IMR-90 (cell line): Measurements from ENCODE around the gene RNF43. TPM values are rescaled to one million over a fixed set of nuclear protein-coding genes. Genes with fewer than 3 reads are reported as not detected.
"Not testable (repeated sequence)": the region's sequence is repeated elsewhere in the genome, so short reads cannot be mapped to it uniquely, and the experiment has no call there.

ENCODE experiments used
- ATAC-seq: fragments of 200-7000 bp; cut with Tn5 transposase; 2 replicates; pipeline ENCODE4 v1.9.1; 2020; ENCODE audit warnings: low read depth, mild to moderate bottlenecking, moderate library complexity
- BruUV-seq: library from RNA; stranded (reverse); fragments of 400-500 nt; replicated peaks from 2 replicates; lab custom pipeline; 2021; lab: Mats Ljungman, UMichigan
- CTCF ChIA-PET: fragments of 300-600 bp; formaldehyde crosslinking; extraction: SDS; loops from one replicate; lab custom pipeline; 2021; ENCODE audit warnings: antibody characterized with exemption; lab: Yijun Ruan, JAX
- POLR2A ChIA-PET: fragments of 300-600 bp; sonication (Branson Sonifier 250); formaldehyde crosslinking; loops from one replicate; lab custom pipeline; 2022; ENCODE audit warnings: antibody characterized with exemption; ENCODE audit not compliant: unreplicated experiment; lab: Charles Lee
- DNase-seq: peaks from one replicate; pipeline ENCODE4 v3.0.0; 2013
- H2AFZ ChIP-seq: replicated peaks from 2 replicates; pipeline ENCODE3; 2013; ENCODE audit warnings: low read length, mild to moderate bottlenecking; ENCODE audit not compliant: poor library complexity
- H2AK5ac ChIP-seq: 2 replicates; pipeline ENCODE4 v1.6.1; 2013; ENCODE audit warnings: low read depth, low read length, inconsistent platforms
- H2AK9ac ChIP-seq: replicated peaks from 2 replicates; pipeline ENCODE3; 2013; ENCODE audit warnings: mild to moderate bottlenecking, low read depth, low read length, moderate library complexity; ENCODE audit not compliant: poor library complexity
- H2BK120ac ChIP-seq: 2 replicates; pipeline ENCODE4 v1.6.1; 2013; ENCODE audit warnings: low read depth, low read length, inconsistent platforms
- H2BK15ac ChIP-seq: 3 replicates; pipeline ENCODE4 v1.6.1; 2013; ENCODE audit warnings: low read depth, low read length, inconsistent platforms
- H2BK20ac ChIP-seq: 2 replicates; pipeline ENCODE4 v1.6.1; 2013; ENCODE audit warnings: low read depth, mild to moderate bottlenecking, inconsistent platforms, low read length, moderate library complexity
- H2BK5ac ChIP-seq: 2 replicates; pipeline ENCODE4 v1.6.1; 2013; ENCODE audit warnings: mild to moderate bottlenecking, low read depth, low read length, inconsistent platforms; ENCODE audit not compliant: poor library complexity, severe bottlenecking
- H3K14ac ChIP-seq: replicated peaks from 2 replicates; pipeline ENCODE4 v1.6.1; 2013; ENCODE audit warnings: low read depth, low read length, inconsistent platforms
- H3K18ac ChIP-seq: 2 replicates; pipeline ENCODE4 v1.6.1; 2013; ENCODE audit warnings: low read depth, low read length, control low read depth
- H3K23ac ChIP-seq: 2 replicates; pipeline ENCODE4 v1.6.1; 2013; ENCODE audit warnings: low read depth, low read length, inconsistent platforms
- H3K27ac ChIP-seq: 2 replicates; pipeline ENCODE4 v1.5.1; 2013; ENCODE audit warnings: mild to moderate bottlenecking, control low read depth, low read length; ENCODE audit not compliant: insufficient read depth
- H3K27me3 ChIP-seq: 2 replicates; pipeline ENCODE4 v1.6.1; 2013; ENCODE audit warnings: low read length; ENCODE audit not compliant: control insufficient read depth, insufficient read depth
- H3K36me3 ChIP-seq: 2 replicates; pipeline ENCODE4 v1.6.1; 2013; ENCODE audit warnings: low read length, mixed read lengths; ENCODE audit not compliant: control insufficient read depth, insufficient read depth
- H3K4ac ChIP-seq: 2 replicates; pipeline ENCODE4 v1.6.1; 2013; ENCODE audit warnings: low read depth, low read length, inconsistent platforms
- H3K4me1 ChIP-seq: 2 replicates; pipeline ENCODE4 v1.6.1; 2013; ENCODE audit warnings: low read length, mixed read lengths; ENCODE audit not compliant: control insufficient read depth, insufficient read depth
- H3K4me2 ChIP-seq: 2 replicates; pipeline ENCODE4 v1.6.1; 2013; ENCODE audit warnings: low read depth, mild to moderate bottlenecking, control low read depth, low read length, moderate library complexity
- H3K4me3 ChIP-seq: 2 replicates; pipeline ENCODE4 v1.5.1; 2013; ENCODE audit warnings: low read depth, mild to moderate bottlenecking, control low read depth, low read length, moderate library complexity; ENCODE audit not compliant: insufficient read depth
- H3K56ac ChIP-seq: 2 replicates; pipeline ENCODE4 v1.6.1; 2013; ENCODE audit warnings: low read length, inconsistent platforms; ENCODE audit not compliant: insufficient read depth; ENCODE audit errors: extremely low read depth
- H3K79me1 ChIP-seq, 2 experiments: 2 replicates each; pipeline ENCODE4 v1.6.1; 2013; ENCODE audit warnings: low read length in 2 of 2, inconsistent platforms in 1 of 2, low read depth in 1 of 2
- H3K9ac ChIP-seq: 2 replicates; pipeline ENCODE4 v1.6.1; 2013; ENCODE audit warnings: low read depth, low read length, control low read depth
- H3K9me1 ChIP-seq: 2 replicates; pipeline ENCODE4 v1.6.1; 2013; ENCODE audit warnings: low read length, inconsistent platforms; ENCODE audit not compliant: insufficient read depth
- H3K9me3 ChIP-seq: 2 replicates; pipeline ENCODE4 v1.6.1; 2013; ENCODE audit warnings: low read length; ENCODE audit not compliant: control insufficient read depth, insufficient read depth
- H4K20me1 ChIP-seq: 2 replicates; pipeline ENCODE4 v1.6.1; 2013; ENCODE audit warnings: low read length, inconsistent platforms; ENCODE audit not compliant: insufficient read depth
- H4K5ac ChIP-seq: 2 replicates; pipeline ENCODE4 v1.6.1; 2013; ENCODE audit warnings: mild to moderate bottlenecking, low read depth, low read length, control low read depth
- H4K8ac ChIP-seq, 2 experiments: 2 replicates each; pipeline ENCODE4 v1.6.1; 2013; ENCODE audit warnings: low read depth in 2 of 2, low read length in 2 of 2, control low read depth in 1 of 2, inconsistent platforms in 1 of 2
- H4K91ac ChIP-seq: 2 replicates; pipeline ENCODE4 v1.6.1; 2013; ENCODE audit warnings: low read depth, low read length, inconsistent platforms; ENCODE audit not compliant: insufficient read depth
- BHLHE40 ChIP-seq: fragments of 150-350 bp; IDR thresholded peaks from 2 replicates; pipeline ENCODE4 v1.6.1; 2016; ENCODE audit warnings: mild to moderate bottlenecking, low read depth, low read length
- MAFK ChIP-seq: IDR thresholded peaks from 2 replicates; pipeline ENCODE4 v1.6.1; 2012; ENCODE audit warnings: low read depth, low read length, improper control_type of control experiment
- NFE2L2 ChIP-seq: fragments of 150-350 bp; IDR thresholded peaks from 2 replicates; pipeline ENCODE4 v1.6.1; 2016; ENCODE audit warnings: low read depth, mild to moderate bottlenecking, low read length
- POLR2A ChIP-seq: IDR thresholded peaks from 2 replicates; pipeline ENCODE4 v1.6.1; 2012; ENCODE audit warnings: mild to moderate bottlenecking, low read depth, low read length
- RCOR1 ChIP-seq: IDR thresholded peaks from 2 replicates; pipeline ENCODE4 v1.6.1; 2012; ENCODE audit warnings: mild to moderate bottlenecking, low read length, improper control_type of control experiment; ENCODE audit not compliant: insufficient replicate concordance
- RFX5 ChIP-seq: IDR thresholded peaks from 2 replicates; pipeline ENCODE4 v1.8.0; 2012; ENCODE audit warnings: low read depth, mild to moderate bottlenecking, low read length, moderate library complexity
- WGBS, 2 experiments: methylation state at CpG; one replicate each; pipeline versions ENCODE4 v1.1.5 to v1.1.7; 2013; ENCODE audit warnings: missing lambda C conversion rate in 2 of 2; ENCODE audit not compliant: insufficient read length in 1 of 2; ENCODE audit errors: extremely low coverage in 2 of 2; 5-methylcytosine and 5-hydroxymethylcytosine counted together
- dilution Hi-C: fragments of 300-500 bp; cut with HindIII; formaldehyde crosslinking; loops from one replicate; pipeline ENCODE4 v1.14.3; 2018; ENCODE audit warnings: low sequenced_read_pairs; ENCODE audit not compliant: unreplicated experiment
- in situ Hi-C: fragments of 300-500 bp; cut with MboI; formaldehyde crosslinking; loops from 3 replicates; pipeline ENCODE4 v1.14.3; 2019; ENCODE audit warnings: low sequenced_read_pairs, inconsistent platforms, mixed read lengths
- intact Hi-C: fragments of 100-400 bp; cut with micrococcal nuclease; formaldehyde crosslinking; loops from 2 replicates; pipeline ENCODE4 v1.10.0; 2022
- polyA plus RNA-seq, 3 experiments: library from polyadenylated mRNA; depleted of rRNA; stranded (reverse); fragments of >200 nt; gene quantifications; 2 replicates each; pipeline ENCODE4 v1.2.3, GENCODE V29; 2012; ENCODE audit warnings: low replicate concordance in 1 of 3
- total RNA-seq: library from RNA; depleted of rRNA; stranded (reverse); fragments of >200 nt; gene quantifications from 2 replicates; pipeline ENCODE4 v1.2.3, GENCODE V29; 2012
- TF ChIP-seq, protein P1 (sequence below): fragments of 150-350 bp; IDR thresholded peaks from 2 replicates; pipeline ENCODE4 v1.6.1; 2017; ENCODE audit warnings: mild to moderate bottlenecking, antibody characterized with exemption, low read length, low read depth

Gene RNF43
- total and polyA plus RNA-seq, 2 of the 4 experiments (the other 2 are of a cell fraction) = under 0.01 TPM; not detected in 1

DNA sequence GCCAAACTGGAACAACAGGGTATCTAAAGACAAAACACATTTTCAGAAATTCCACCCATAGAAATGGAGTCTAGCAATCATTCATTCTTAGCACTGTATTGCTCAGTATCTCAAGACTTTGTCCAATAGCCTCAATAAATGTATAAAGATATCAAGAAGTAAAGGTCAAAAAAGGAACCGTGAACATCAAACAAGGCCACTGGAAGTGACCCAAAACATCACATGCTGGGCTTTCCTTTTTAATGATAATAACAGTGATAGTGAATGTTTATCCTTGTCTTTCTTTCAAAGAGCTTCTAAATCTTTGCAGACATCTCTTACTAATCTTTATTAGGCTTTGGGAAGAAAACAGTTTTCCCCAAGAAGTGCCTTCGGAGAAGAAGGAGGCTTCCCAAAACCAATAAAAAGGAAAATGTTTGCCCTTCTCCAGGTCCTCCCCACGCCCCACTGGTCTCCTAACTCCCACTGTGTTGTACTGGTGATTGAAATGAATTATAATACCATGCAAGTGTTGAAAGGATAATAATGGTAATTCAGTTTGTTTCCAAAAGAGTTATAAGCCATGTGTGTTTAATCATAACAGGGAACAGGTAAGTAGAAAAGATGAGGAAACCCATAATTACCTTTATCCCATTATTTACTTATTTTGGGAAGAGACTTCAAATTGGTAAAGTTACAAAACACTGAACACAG lies 18.6 kb downstream of the RNF43 start:
- WGBS, 2 experiments = no CpG with 5 or more reads among the region's 3 CpGs
- BruUV-seq = no TSS peak
- no peak overlapping the region for H3K27ac ChIP-seq

DNA sequence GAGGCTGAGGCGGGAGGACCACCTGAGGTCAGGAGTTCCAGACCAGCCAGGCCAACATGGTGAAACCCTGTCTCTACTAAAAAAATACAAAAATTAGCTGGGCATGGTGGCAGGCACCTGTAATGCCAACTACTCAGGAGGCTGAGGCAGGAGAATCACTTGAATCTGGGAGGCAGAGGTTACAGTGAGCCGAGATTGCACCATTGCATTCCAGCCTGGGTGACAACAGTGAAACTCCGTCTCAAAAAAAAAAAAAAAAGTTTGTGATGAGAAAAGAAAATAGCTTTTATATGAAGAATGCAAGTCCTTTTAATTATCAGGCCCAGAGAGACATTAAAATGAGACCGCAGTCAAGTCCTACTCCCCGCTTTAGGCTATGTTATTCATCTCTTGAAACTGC lies 19.9 kb downstream of the RNF43 start:
- intact Hi-C loops, H3K4ac ChIP-seq, in situ Hi-C loops, H2BK5ac ChIP-seq, H3K56ac ChIP-seq, H3K4me2 ChIP-seq, H3K27me3 ChIP-seq, H3K18ac ChIP-seq, CTCF ChIA-PET, H4K5ac ChIP-seq, H3K79me1 ChIP-seq, H3K9ac ChIP-seq, H2BK20ac ChIP-seq, dilution Hi-C loops, H4K91ac ChIP-seq, H4K8ac ChIP-seq, DNase-seq, H2AK5ac ChIP-seq, H3K36me3 ChIP-seq, ATAC-seq, H3K4me3 ChIP-seq, BruUV-seq, H3K23ac ChIP-seq, H3K9me3 ChIP-seq, H2AFZ ChIP-seq, H2AK9ac ChIP-seq, H3K9me1 ChIP-seq, H3K4me1 ChIP-seq, H4K20me1 ChIP-seq, H2BK15ac ChIP-seq, H3K27ac ChIP-seq, H3K14ac ChIP-seq, H2BK120ac ChIP-seq: not testable (repeated sequence)
- POLR2A ChIA-PET = interaction anchor here (0.7 kb wide), 1 partner anchor 133 kb away, joined by 17 read pairs; no protein-coding TSS in a partner anchor
- 60% methylated on average over 1 of the region's 5 CpGs; no CpG with 5 or more reads in 1 of the 2 experiments for WGBS, 2 experiments

More for the DNA sequence above, 18.6 kb downstream of the RNF43 start:
- Histone ChIP-seq H3K14ac (no peak overlapping the region), H3K4me2 (no peak overlapping the region), H3K79me1 (no peaks in the 10 kb centered on the region), H4K91ac (no peak overlapping the region), H4K20me1 (no peaks in the 10 kb centered on the region), H2BK20ac (no peak overlapping the region), H3K18ac (no peak overlapping the region), H4K5ac (no peak overlapping the region), H2AFZ (no peak overlapping the region), H3K4ac (no peak overlapping the region), H3K4me3 (no peak overlapping the region), H2BK5ac (no peak overlapping the region), H2BK15ac (no peak overlapping the region), H4K8ac (no peak overlapping the region), H3K27me3 (peaks cover 1% of the 10 kb centered on the region; the same call in 1 of the 2 replicates), H3K9me1 (no peaks in the 10 kb centered on the region), H3K9ac (no peak overlapping the region), H2AK9ac (no peak overlapping the region), H2BK120ac (no peak overlapping the region), H3K4me1 (no peaks in the 10 kb centered on the region), H3K23ac (no peak overlapping the region), H3K9me3 (no peaks in the 10 kb centered on the region), H3K36me3 (no peaks in the 10 kb centered on the region), H3K56ac (no peak overlapping the region), H2AK5ac (no peak overlapping the region)
- intact Hi-C loops = no loop called here
- ATAC-seq = no peak
- ChIA-PET POLR2A (no interaction called here), CTCF (no interaction called here)
- in situ Hi-C loops = no loop called here
- DNase-seq = no peak
- dilution Hi-C loops = no loop called here
- TF ChIP-seq POLR2A (no peak), RFX5 (no peak), RCOR1 (no peak), BHLHE40 (no peak), NFE2L2 (no peak), MAFK (no peak)
- TF ChIP-seq, protein P1, sequence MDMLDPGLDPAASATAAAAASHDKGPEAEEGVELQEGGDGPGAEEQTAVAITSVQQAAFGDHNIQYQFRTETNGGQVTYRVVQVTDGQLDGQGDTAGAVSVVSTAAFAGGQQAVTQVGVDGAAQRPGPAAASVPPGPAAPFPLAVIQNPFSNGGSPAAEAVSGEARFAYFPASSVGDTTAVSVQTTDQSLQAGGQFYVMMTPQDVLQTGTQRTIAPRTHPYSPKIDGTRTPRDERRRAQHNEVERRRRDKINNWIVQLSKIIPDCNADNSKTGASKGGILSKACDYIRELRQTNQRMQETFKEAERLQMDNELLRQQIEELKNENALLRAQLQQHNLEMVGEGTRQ = no peak
